ENCODE results near the gene PRKG1. TPM values are rescaled to one million over a fixed set of nuclear protein-coding genes. Genes with fewer than 3 reads are reported as not detected.
"Not testable (repeated sequence)": the region's sequence is repeated elsewhere in the genome, so short reads cannot be mapped to it uniquely, and the experiment has no call there.

PRKG1 gene
- total and polyA plus RNA-seq, 2 of the 8 experiments (the other 6 are each of a cell fraction or from before 2014, with no cell fraction given), result 4.2 to 15.2 TPM

DNA sequence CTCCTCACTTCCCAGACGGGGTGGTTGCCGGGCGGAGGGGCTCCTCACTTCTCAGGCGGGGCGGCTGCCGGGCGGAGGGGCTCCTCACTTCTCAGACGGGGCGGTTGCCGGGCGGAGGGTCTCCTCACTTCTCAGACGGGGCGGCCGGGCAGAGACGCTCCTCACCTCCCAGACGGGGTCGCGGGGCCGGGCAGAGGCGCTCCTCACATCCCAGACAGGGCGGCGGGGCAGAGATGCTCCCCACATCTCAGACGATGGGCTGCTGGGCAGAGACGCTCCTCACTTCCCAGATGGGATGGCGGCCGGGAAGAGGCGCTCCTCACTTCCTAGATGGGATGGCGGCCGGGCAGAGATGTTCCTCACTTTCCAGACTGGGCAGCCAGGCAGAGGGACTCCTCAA is 318.7 kb downstream of the PRKG1 start:
- H2BK120ac ChIP-seq (replicated peaks; ENCODE audit: low read depth, low read length); FAIRE-seq; H4K8ac ChIP-seq (ENCODE audit: extremely low read depth, insufficient read depth, low read length); H3K79me1 ChIP-seq (ENCODE audit: low read depth, low read length); H2BK20ac ChIP-seq (ENCODE audit: low read length); H3K18ac ChIP-seq (ENCODE audit: extremely low read depth, low read length); H3K23ac ChIP-seq (ENCODE audit: insufficient read length); H2AFZ ChIP-seq (ENCODE audit: low read length); H4K20me1 ChIP-seq (replicated peaks in 1 of 2; ENCODE audit: control insufficient read depth in 1 of 2, insufficient read depth in 2 of 2, low read length in 2 of 2); H3K36me3 ChIP-seq (ENCODE audit: control insufficient read depth in 2 of 4, insufficient read depth in 4 of 4, low read length in 3 of 4); CTCF ChIA-PET (ENCODE audit: partially characterized antibody); POLR2A ChIA-PET (ENCODE audit: partially characterized antibody); H3K9ac ChIP-seq (replicated peaks in 1 of 4; ENCODE audit: extremely low read depth in 1 of 4, low read depth in 3 of 4, low read length in 3 of 4); H4K5ac ChIP-seq (ENCODE audit: insufficient read length, low read depth, low read length); H3K23me2 ChIP-seq (ENCODE audit: low read depth, low read length); H3K14ac ChIP-seq (ENCODE audit: insufficient read length); H3K56ac ChIP-seq (replicated peaks; ENCODE audit: insufficient read length, low read depth, low read length); H3K4me2 ChIP-seq (ENCODE audit: insufficient read depth in 1 of 2, low read depth in 2 of 2, low read length in 2 of 2); H3K4me1 ChIP-seq (replicated peaks in 1 of 4; ENCODE audit: control insufficient read depth in 3 of 4, insufficient read depth in 4 of 4, low read length in 3 of 4); H3K9me3 ChIP-seq (ENCODE audit: insufficient read depth in 2 of 2, low read depth in 1 of 2, low read length in 1 of 2); DNase-seq (ENCODE audit: low read depth in 1 of 2, low spot score in 2 of 2); H2BK12ac ChIP-seq (ENCODE audit: low read depth, low read length); H3K4me3 ChIP-seq (ENCODE audit: extremely low read depth in 1 of 4, insufficient read depth in 2 of 4, low read depth in 3 of 4, low read length in 4 of 4); H3K27me3 ChIP-seq (replicated peaks in 1 of 4; ENCODE audit: control insufficient read depth in 3 of 4, extremely low read depth in 1 of 4, insufficient read depth in 3 of 4, low read length in 3 of 4); H4K91ac ChIP-seq (replicated peaks; ENCODE audit: insufficient read length, low read length); H2BK5ac ChIP-seq (ENCODE audit: low read depth, low read length); H3K27ac ChIP-seq (ENCODE audit: low read depth, low read length); H2BK15ac ChIP-seq (ENCODE audit: low read length); H3K79me2 ChIP-seq (ENCODE audit: control insufficient read depth in 1 of 2, insufficient read depth in 2 of 2, low read length in 2 of 2); H2AK5ac ChIP-seq (ENCODE audit: low read depth, low read length); H3K4ac ChIP-seq (replicated peaks; ENCODE audit: insufficient read length, low read depth, low read length): not testable (repeated sequence)
- 96% methylated on average over 7 of the region's 29 CpGs; no CpG with 5 or more reads in 1 of the 2 experiments for WGBS, 2 experiments (ENCODE audit: extremely low coverage in 1 of 2, insufficient coverage in 1 of 2, insufficient read length in 1 of 2, insufficient replicate concordance in 2 of 2, low coverage in 1 of 2, low lambda C conversion rate in 2 of 2, missing lambda C conversion rate in 1 of 2)

Data from H1 (cell line).